GM18519 (cell line): ENCODE results near the gene BET1.
A peak's percentile ranks its signal among the peaks of the same experiment; 100 is the strongest.

Experiments
- ATAC-seq: cut with Tn5 transposase; IDR thresholded peaks from one replicate; pipeline ENCODE4 v1.9.1; 2021; ENCODE audit warnings: mild to moderate bottlenecking, moderate library complexity; ENCODE audit not compliant: unreplicated experiment, low FRiP score

Gene BET1

GRCh38 chr7:94015538-94015937 lies 11.4 kb upstream of the BET1 start:
- ATAC-seq, result no peak

GRCh38 chr7:94012746-94013145 lies 8.6 kb upstream of the BET1 start:
- no peak for ATAC-seq

GRCh38 chr7:94011714-94012353 lies 7.7 kb upstream of the BET1 start:
- no peak for ATAC-seq

GRCh38 chr7:94008537-94008936 lies 4.4 kb upstream of the BET1 start:
- ATAC-seq, result no peak

- no peak for ATAC-seq
Measured at GRCh38 chr7:94005753-94006152, 1.6 kb upstream of the BET1 start.

GRCh38 chr7:94003446-94004023 lies 620 bp downstream of the BET1 start:
- peak; percentile 31 for ATAC-seq

- no peak for ATAC-seq
Measured at GRCh38 chr7:94001396-94001795, 2.8 kb downstream of the BET1 start.

GRCh38 chr7:93997868-93998267 lies 6.3 kb downstream of the BET1 start:
- no peak for ATAC-seq

GRCh38 chr7:93992421-93993110 lies 11.6 kb downstream of the BET1 start:
- ATAC-seq, result peak; percentile 86

- no peak for ATAC-seq
Measured at GRCh38 chr7:93987297-93987696, 16.9 kb downstream of the BET1 start.

GRCh38 chr7:93985101-93985500 lies 19.1 kb downstream of the BET1 start:
- no peak for ATAC-seq

- ATAC-seq, result no peak
Measured at GRCh38 chr7:93984024-93984423, 20.1 kb downstream of the BET1 start.

- ATAC-seq, result no peak
Measured at GRCh38 chr7:93981480-93981874, 22.7 kb downstream of the BET1 start.

- ATAC-seq, result no peak
Measured at GRCh38 chr7:93980744-93981479, 23.2 kb downstream of the BET1 start.

- ATAC-seq, result no peak
Measured at GRCh38 chr7:93977211-93977950, 26.8 kb downstream of the BET1 start.

GRCh38 chr7:93973134-93973533 lies 31.0 kb downstream of the BET1 start:
- no peak for ATAC-seq

- ATAC-seq, result no peak
Measured at GRCh38 chr7:93972029-93972725, 32.0 kb downstream of the BET1 start.

GRCh38 chr7:93968911-93969620 lies 35.1 kb downstream of the BET1 start:
- ATAC-seq, result no peak

- no peak for ATAC-seq
Measured at GRCh38 chr7:93964813-93965212, 39.3 kb downstream of the BET1 start.
